IMR-90 (cell line): Measurements from ENCODE around the gene FHAD1. TPM values are rescaled to one million over a fixed set of nuclear protein-coding genes. Genes with fewer than 3 reads are reported as not detected.

Source experiments
- ATAC-seq: fragments of 200-7000 bp; cut with Tn5 transposase; 2 replicates; pipeline ENCODE4 v1.9.1; 2020; ENCODE audit warnings: low read depth, mild to moderate bottlenecking, moderate library complexity
- BruUV-seq: library from RNA; stranded (reverse); fragments of 400-500 nt; replicated peaks from 2 replicates; lab custom pipeline; 2021; lab: Mats Ljungman, UMichigan
- CTCF ChIA-PET: fragments of 300-600 bp; formaldehyde crosslinking; extraction: SDS; loops from one replicate; lab custom pipeline; 2021; ENCODE audit warnings: antibody characterized with exemption; lab: Yijun Ruan, JAX
- POLR2A ChIA-PET: fragments of 300-600 bp; sonication (Branson Sonifier 250); formaldehyde crosslinking; loops from one replicate; lab custom pipeline; 2022; ENCODE audit warnings: antibody characterized with exemption; ENCODE audit not compliant: unreplicated experiment; lab: Charles Lee
- DNase-seq: peaks from one replicate; pipeline ENCODE4 v3.0.0; 2013
- H2AFZ ChIP-seq: replicated peaks from 2 replicates; pipeline ENCODE3; 2013; ENCODE audit warnings: low read length, mild to moderate bottlenecking; ENCODE audit not compliant: poor library complexity
- H2AK5ac ChIP-seq: 2 replicates; pipeline ENCODE4 v1.6.1; 2013; ENCODE audit warnings: low read depth, low read length, inconsistent platforms
- H2AK9ac ChIP-seq: replicated peaks from 2 replicates; pipeline ENCODE3; 2013; ENCODE audit warnings: mild to moderate bottlenecking, low read depth, low read length, moderate library complexity; ENCODE audit not compliant: poor library complexity
- H2BK120ac ChIP-seq: 2 replicates; pipeline ENCODE4 v1.6.1; 2013; ENCODE audit warnings: low read depth, low read length, inconsistent platforms
- H2BK15ac ChIP-seq: 3 replicates; pipeline ENCODE4 v1.6.1; 2013; ENCODE audit warnings: low read depth, low read length, inconsistent platforms
- H2BK20ac ChIP-seq: 2 replicates; pipeline ENCODE4 v1.6.1; 2013; ENCODE audit warnings: low read depth, mild to moderate bottlenecking, inconsistent platforms, low read length, moderate library complexity
- H2BK5ac ChIP-seq: 2 replicates; pipeline ENCODE4 v1.6.1; 2013; ENCODE audit warnings: mild to moderate bottlenecking, low read depth, low read length, inconsistent platforms; ENCODE audit not compliant: poor library complexity, severe bottlenecking
- H3K14ac ChIP-seq: replicated peaks from 2 replicates; pipeline ENCODE4 v1.6.1; 2013; ENCODE audit warnings: low read depth, low read length, inconsistent platforms
- H3K18ac ChIP-seq: 2 replicates; pipeline ENCODE4 v1.6.1; 2013; ENCODE audit warnings: low read depth, low read length, control low read depth
- H3K23ac ChIP-seq: 2 replicates; pipeline ENCODE4 v1.6.1; 2013; ENCODE audit warnings: low read depth, low read length, inconsistent platforms
- H3K27ac ChIP-seq: 2 replicates; pipeline ENCODE4 v1.5.1; 2013; ENCODE audit warnings: mild to moderate bottlenecking, control low read depth, low read length; ENCODE audit not compliant: insufficient read depth
- H3K27me3 ChIP-seq: 2 replicates; pipeline ENCODE4 v1.6.1; 2013; ENCODE audit warnings: low read length; ENCODE audit not compliant: control insufficient read depth, insufficient read depth
- H3K36me3 ChIP-seq: 2 replicates; pipeline ENCODE4 v1.6.1; 2013; ENCODE audit warnings: low read length, mixed read lengths; ENCODE audit not compliant: control insufficient read depth, insufficient read depth
- H3K4ac ChIP-seq: 2 replicates; pipeline ENCODE4 v1.6.1; 2013; ENCODE audit warnings: low read depth, low read length, inconsistent platforms
- H3K4me1 ChIP-seq: 2 replicates; pipeline ENCODE4 v1.6.1; 2013; ENCODE audit warnings: low read length, mixed read lengths; ENCODE audit not compliant: control insufficient read depth, insufficient read depth
- H3K4me2 ChIP-seq: 2 replicates; pipeline ENCODE4 v1.6.1; 2013; ENCODE audit warnings: low read depth, mild to moderate bottlenecking, control low read depth, low read length, moderate library complexity
- H3K4me3 ChIP-seq: 2 replicates; pipeline ENCODE4 v1.5.1; 2013; ENCODE audit warnings: low read depth, mild to moderate bottlenecking, control low read depth, low read length, moderate library complexity; ENCODE audit not compliant: insufficient read depth
- H3K56ac ChIP-seq: 2 replicates; pipeline ENCODE4 v1.6.1; 2013; ENCODE audit warnings: low read length, inconsistent platforms; ENCODE audit not compliant: insufficient read depth; ENCODE audit errors: extremely low read depth
- H3K79me1 ChIP-seq, 2 experiments: 2 replicates each; pipeline ENCODE4 v1.6.1; 2013; ENCODE audit warnings: low read length in 2 of 2, inconsistent platforms in 1 of 2, low read depth in 1 of 2
- H3K9ac ChIP-seq: 2 replicates; pipeline ENCODE4 v1.6.1; 2013; ENCODE audit warnings: low read depth, low read length, control low read depth
- H3K9me1 ChIP-seq: 2 replicates; pipeline ENCODE4 v1.6.1; 2013; ENCODE audit warnings: low read length, inconsistent platforms; ENCODE audit not compliant: insufficient read depth
- H3K9me3 ChIP-seq: 2 replicates; pipeline ENCODE4 v1.6.1; 2013; ENCODE audit warnings: low read length; ENCODE audit not compliant: control insufficient read depth, insufficient read depth
- H4K20me1 ChIP-seq: 2 replicates; pipeline ENCODE4 v1.6.1; 2013; ENCODE audit warnings: low read length, inconsistent platforms; ENCODE audit not compliant: insufficient read depth
- H4K5ac ChIP-seq: 2 replicates; pipeline ENCODE4 v1.6.1; 2013; ENCODE audit warnings: mild to moderate bottlenecking, low read depth, low read length, control low read depth
- H4K8ac ChIP-seq, 2 experiments: 2 replicates each; pipeline ENCODE4 v1.6.1; 2013; ENCODE audit warnings: low read depth in 2 of 2, low read length in 2 of 2, control low read depth in 1 of 2, inconsistent platforms in 1 of 2
- H4K91ac ChIP-seq: 2 replicates; pipeline ENCODE4 v1.6.1; 2013; ENCODE audit warnings: low read depth, low read length, inconsistent platforms; ENCODE audit not compliant: insufficient read depth
- BHLHE40 ChIP-seq: fragments of 150-350 bp; IDR thresholded peaks from 2 replicates; pipeline ENCODE4 v1.6.1; 2016; ENCODE audit warnings: mild to moderate bottlenecking, low read depth, low read length
- CEBPB ChIP-seq: IDR thresholded peaks from 2 replicates; pipeline ENCODE4 v1.6.1; 2012; ENCODE audit warnings: low read depth, low read length, improper control_type of control experiment
- CHD1 ChIP-seq: IDR thresholded peaks from 2 replicates; pipeline ENCODE4 v1.6.1; 2012; ENCODE audit warnings: low read depth, low read length, improper control_type of control experiment
- FOS ChIP-seq: fragments of 150-350 bp; IDR thresholded peaks from 2 replicates; pipeline ENCODE4 v1.6.1; 2016; ENCODE audit warnings: low read depth, low read length
- MAFK ChIP-seq: IDR thresholded peaks from 2 replicates; pipeline ENCODE4 v1.6.1; 2012; ENCODE audit warnings: low read depth, low read length, improper control_type of control experiment
- MAZ ChIP-seq: IDR thresholded peaks from 2 replicates; pipeline ENCODE4 v1.6.1; 2012; ENCODE audit warnings: low read depth, mild to moderate bottlenecking, low read length, improper control_type of control experiment, moderate library complexity, borderline replicate concordance
- MXI1 ChIP-seq: IDR thresholded peaks from 2 replicates; pipeline ENCODE4 v1.6.1; 2012; ENCODE audit warnings: low read depth, mild to moderate bottlenecking, low read length, moderate library complexity, borderline replicate concordance
- NFE2L2 ChIP-seq: fragments of 150-350 bp; IDR thresholded peaks from 2 replicates; pipeline ENCODE4 v1.6.1; 2016; ENCODE audit warnings: low read depth, mild to moderate bottlenecking, low read length
- POLR2A ChIP-seq: IDR thresholded peaks from 2 replicates; pipeline ENCODE4 v1.6.1; 2012; ENCODE audit warnings: mild to moderate bottlenecking, low read depth, low read length
- RAD21 ChIP-seq: IDR thresholded peaks from 2 replicates; pipeline ENCODE4 v1.6.1; 2012; ENCODE audit warnings: low read length, improper control_type of control experiment
- RCOR1 ChIP-seq: IDR thresholded peaks from 2 replicates; pipeline ENCODE4 v1.6.1; 2012; ENCODE audit warnings: mild to moderate bottlenecking, low read length, improper control_type of control experiment; ENCODE audit not compliant: insufficient replicate concordance
- RFX5 ChIP-seq: IDR thresholded peaks from 2 replicates; pipeline ENCODE4 v1.8.0; 2012; ENCODE audit warnings: low read depth, mild to moderate bottlenecking, low read length, moderate library complexity
- SMC3 ChIP-seq: fragments of 150-350 bp; IDR thresholded peaks from 2 replicates; pipeline ENCODE4 v1.6.1; 2016; ENCODE audit warnings: low read depth, mild to moderate bottlenecking, antibody characterized with exemption, low read length, moderate library complexity
- WGBS, 2 experiments: methylation state at CpG; one replicate each; pipeline versions ENCODE4 v1.1.5 to v1.1.7; 2013; ENCODE audit warnings: missing lambda C conversion rate in 2 of 2; ENCODE audit not compliant: insufficient read length in 1 of 2; ENCODE audit errors: extremely low coverage in 2 of 2; 5-methylcytosine and 5-hydroxymethylcytosine counted together
- dilution Hi-C: fragments of 300-500 bp; cut with HindIII; formaldehyde crosslinking; loops from one replicate; pipeline ENCODE4 v1.14.3; 2018; ENCODE audit warnings: low sequenced_read_pairs; ENCODE audit not compliant: unreplicated experiment
- in situ Hi-C: fragments of 300-500 bp; cut with MboI; formaldehyde crosslinking; loops from 3 replicates; pipeline ENCODE4 v1.14.3; 2019; ENCODE audit warnings: low sequenced_read_pairs, inconsistent platforms, mixed read lengths
- intact Hi-C: fragments of 100-400 bp; cut with micrococcal nuclease; formaldehyde crosslinking; loops from 2 replicates; pipeline ENCODE4 v1.10.0; 2022
- polyA plus RNA-seq, 3 experiments: library from polyadenylated mRNA; depleted of rRNA; stranded (reverse); fragments of >200 nt; gene quantifications; 2 replicates each; pipeline ENCODE4 v1.2.3, GENCODE V29; 2012; ENCODE audit warnings: low replicate concordance in 1 of 3
- total RNA-seq: library from RNA; depleted of rRNA; stranded (reverse); fragments of >200 nt; gene quantifications from 2 replicates; pipeline ENCODE4 v1.2.3, GENCODE V29; 2012
- TF ChIP-seq, protein P1 (sequence below): fragments of 150-350 bp; IDR thresholded peaks from 2 replicates; pipeline ENCODE4 v1.6.1; 2016; ENCODE audit warnings: low read depth, mild to moderate bottlenecking, low read length, moderate library complexity, borderline replicate concordance
- TF ChIP-seq, protein P2 (sequence below): fragments of 150-350 bp; IDR thresholded peaks from 2 replicates; pipeline ENCODE4 v1.6.1; 2017; ENCODE audit warnings: mild to moderate bottlenecking, antibody characterized with exemption, low read length, low read depth
- TF ChIP-seq, protein P3 (sequence below): conservative IDR thresholded peaks from 2 replicates; pipeline ENCODE4 v1.5.1; 2012; ENCODE audit warnings: mild to moderate bottlenecking, low read depth, low read length, improper control_type of control experiment

The FHAD1 gene
- total and polyA plus RNA-seq, 2 of the 4 experiments (the other 2 are of a cell fraction), result not detected

DNA sequence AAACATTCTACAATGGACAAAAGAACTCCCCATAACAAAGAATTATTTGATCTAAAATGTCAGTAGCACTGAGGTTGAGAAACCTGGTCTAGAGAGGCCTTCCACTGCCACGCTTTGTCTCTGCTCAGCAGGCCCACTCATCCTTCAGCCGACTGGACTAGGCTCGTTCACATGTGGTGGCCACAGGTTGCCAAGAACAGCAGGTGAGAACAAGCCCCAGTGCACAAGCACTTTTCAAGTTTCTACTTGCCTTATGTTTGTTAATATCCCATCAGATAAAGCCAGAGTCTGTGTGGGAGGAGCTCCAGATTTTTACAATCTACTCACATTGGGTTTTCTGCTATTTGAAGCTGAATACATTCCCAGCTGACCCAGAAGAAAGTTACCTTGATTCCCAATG, 153.6 kb downstream of the FHAD1 start:
- Histone ChIP-seq H3K14ac (no peak overlapping the region), H2AK9ac (no peak overlapping the region), H4K5ac (no peak overlapping the region), H3K18ac (no peak overlapping the region), H3K27ac (no peak overlapping the region), H3K23ac (no peak overlapping the region), H2AK5ac (no peak overlapping the region), H2BK5ac (no peak overlapping the region), H3K9me1 (no peaks in the 10 kb centered on the region), H3K4ac (no peak overlapping the region), H3K56ac (no peak overlapping the region), H4K91ac (no peak overlapping the region), H3K4me1 (no peaks in the 10 kb centered on the region), H3K9me3 (peaks cover 7% of the 10 kb centered on the region), H2BK20ac (no peak overlapping the region), H2BK15ac (no peak overlapping the region), H3K4me3 (no peak overlapping the region), H3K27me3 (no peaks in the 10 kb centered on the region; the same call in 1 of the 2 replicates), H4K8ac (no peak overlapping the region), H2AFZ (no peak overlapping the region), H3K4me2 (no peak overlapping the region), H3K36me3 (no peaks in the 10 kb centered on the region), H3K9ac (no peak overlapping the region), H4K20me1 (no peaks in the 10 kb centered on the region), H3K79me1 (no peaks in the 10 kb centered on the region), H2BK120ac (no peak overlapping the region)
- dilution Hi-C loops, result no loop called here
- POLR2A ChIA-PET, result no interaction called here
- no CpG with 5 or more reads among the region's 3 CpGs for WGBS, 2 experiments
- in situ Hi-C loops, result no loop called here
- no TSS peak for BruUV-seq
- no peak for ATAC-seq
- intact Hi-C loops, result no loop called here
- DNase-seq, result no peak
- CTCF ChIA-PET, result interaction anchor here (1.2 kb wide), 1 partner anchor 11 kb away, joined by 3 read pairs; no protein-coding TSS in a partner anchor
- no peak for TF ChIP-seq SMC3
- no peak for TF ChIP-seq RFX5
- no peak for TF ChIP-seq MAFK
- no peak for TF ChIP-seq POLR2A
- no peak for TF ChIP-seq CHD1
- TF ChIP-seq, protein P1, sequence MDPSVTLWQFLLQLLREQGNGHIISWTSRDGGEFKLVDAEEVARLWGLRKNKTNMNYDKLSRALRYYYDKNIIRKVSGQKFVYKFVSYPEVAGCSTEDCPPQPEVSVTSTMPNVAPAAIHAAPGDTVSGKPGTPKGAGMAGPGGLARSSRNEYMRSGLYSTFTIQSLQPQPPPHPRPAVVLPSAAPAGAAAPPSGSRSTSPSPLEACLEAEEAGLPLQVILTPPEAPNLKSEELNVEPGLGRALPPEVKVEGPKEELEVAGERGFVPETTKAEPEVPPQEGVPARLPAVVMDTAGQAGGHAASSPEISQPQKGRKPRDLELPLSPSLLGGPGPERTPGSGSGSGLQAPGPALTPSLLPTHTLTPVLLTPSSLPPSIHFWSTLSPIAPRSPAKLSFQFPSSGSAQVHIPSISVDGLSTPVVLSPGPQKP, result no peak
- TF ChIP-seq RCOR1, result no peak
- TF ChIP-seq, protein P2, sequence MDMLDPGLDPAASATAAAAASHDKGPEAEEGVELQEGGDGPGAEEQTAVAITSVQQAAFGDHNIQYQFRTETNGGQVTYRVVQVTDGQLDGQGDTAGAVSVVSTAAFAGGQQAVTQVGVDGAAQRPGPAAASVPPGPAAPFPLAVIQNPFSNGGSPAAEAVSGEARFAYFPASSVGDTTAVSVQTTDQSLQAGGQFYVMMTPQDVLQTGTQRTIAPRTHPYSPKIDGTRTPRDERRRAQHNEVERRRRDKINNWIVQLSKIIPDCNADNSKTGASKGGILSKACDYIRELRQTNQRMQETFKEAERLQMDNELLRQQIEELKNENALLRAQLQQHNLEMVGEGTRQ, result no peak
- TF ChIP-seq MXI1, result no peak
- TF ChIP-seq MAZ, result no peak
- TF ChIP-seq, protein P3, sequence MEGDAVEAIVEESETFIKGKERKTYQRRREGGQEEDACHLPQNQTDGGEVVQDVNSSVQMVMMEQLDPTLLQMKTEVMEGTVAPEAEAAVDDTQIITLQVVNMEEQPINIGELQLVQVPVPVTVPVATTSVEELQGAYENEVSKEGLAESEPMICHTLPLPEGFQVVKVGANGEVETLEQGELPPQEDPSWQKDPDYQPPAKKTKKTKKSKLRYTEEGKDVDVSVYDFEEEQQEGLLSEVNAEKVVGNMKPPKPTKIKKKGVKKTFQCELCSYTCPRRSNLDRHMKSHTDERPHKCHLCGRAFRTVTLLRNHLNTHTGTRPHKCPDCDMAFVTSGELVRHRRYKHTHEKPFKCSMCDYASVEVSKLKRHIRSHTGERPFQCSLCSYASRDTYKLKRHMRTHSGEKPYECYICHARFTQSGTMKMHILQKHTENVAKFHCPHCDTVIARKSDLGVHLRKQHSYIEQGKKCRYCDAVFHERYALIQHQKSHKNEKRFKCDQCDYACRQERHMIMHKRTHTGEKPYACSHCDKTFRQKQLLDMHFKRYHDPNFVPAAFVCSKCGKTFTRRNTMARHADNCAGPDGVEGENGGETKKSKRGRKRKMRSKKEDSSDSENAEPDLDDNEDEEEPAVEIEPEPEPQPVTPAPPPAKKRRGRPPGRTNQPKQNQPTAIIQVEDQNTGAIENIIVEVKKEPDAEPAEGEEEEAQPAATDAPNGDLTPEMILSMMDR, result no peak
- no peak for TF ChIP-seq CEBPB
- no peak for TF ChIP-seq RAD21
- no peak for TF ChIP-seq NFE2L2
- TF ChIP-seq FOS, result no peak
- no peak for TF ChIP-seq BHLHE40
